H1 (cell line): Measurements from ENCODE around the gene CLEC16A. TPM values are rescaled to one million over a fixed set of nuclear protein-coding genes. Genes with fewer than 3 reads are reported as not detected.

Experiments used
- CTCF ChIA-PET: fragments of 300-600 bp; sonication (Branson Sonifier 250); formaldehyde crosslinking; loops from one replicate; lab custom pipeline; 2021; ENCODE audit not compliant: partially characterized antibody; lab: Charles Lee
- POLR2A ChIA-PET: fragments of 300-600 bp; sonication (Branson Sonifier 250); formaldehyde crosslinking; loops from one replicate; lab custom pipeline; 2021; ENCODE audit warnings: inconsistent platforms; ENCODE audit not compliant: partially characterized antibody; lab: Charles Lee
- DNase-seq, 2 experiments: peaks; one replicate each; pipeline versions ENCODE4 v3.0.0 to v3.0.0-alpha.2; 2010 to 2022; ENCODE audit warnings: low spot score in 2 of 2, low read depth in 1 of 2, mixed read lengths in 1 of 2
- FAIRE-seq: peaks from 2 replicates; lab custom pipeline; 2011; peaks lifted over from hg19 to GRCh38; lab: Jason Lieb, UNC
- H2AFZ ChIP-seq: 2 replicates; pipeline ENCODE4 v1.8.1; 2012; ENCODE audit warnings: low read length, inconsistent platforms
- H2AK5ac ChIP-seq: 2 replicates; pipeline ENCODE4 v1.6.1; 2013; ENCODE audit warnings: low read depth, low read length
- H2BK120ac ChIP-seq: replicated peaks from 2 replicates; pipeline ENCODE3; 2013; ENCODE audit warnings: low read depth, low read length, inconsistent platforms
- H2BK12ac ChIP-seq: 2 replicates; pipeline ENCODE4 v1.6.1; 2013; ENCODE audit warnings: low read depth, low read length
- H2BK15ac ChIP-seq: 2 replicates; pipeline ENCODE4 v1.6.1; 2013; ENCODE audit warnings: low read length
- H2BK20ac ChIP-seq: 2 replicates; pipeline ENCODE4 v1.6.1; 2013; ENCODE audit warnings: low read length
- H2BK5ac ChIP-seq: 2 replicates; pipeline ENCODE4 v1.6.1; 2013; ENCODE audit warnings: low read depth, low read length
- H3K14ac ChIP-seq: 2 replicates; pipeline ENCODE4 v1.6.1; 2013; ENCODE audit warnings: inconsistent platforms; ENCODE audit not compliant: insufficient read length
- H3K18ac ChIP-seq: 2 replicates; pipeline ENCODE4 v1.6.1; 2013; ENCODE audit warnings: low read length; ENCODE audit errors: extremely low read depth
- H3K23ac ChIP-seq: 2 replicates; pipeline ENCODE4 v1.6.1; 2013; ENCODE audit warnings: inconsistent platforms; ENCODE audit not compliant: insufficient read length
- H3K23me2 ChIP-seq: 2 replicates; pipeline ENCODE4 v1.6.1; 2013; ENCODE audit warnings: low read depth, low read length
- H3K27ac ChIP-seq: 2 replicates; pipeline ENCODE4 v1.6.1; 2011; ENCODE audit warnings: low read depth, low read length, inconsistent platforms
- H3K27me3 ChIP-seq, 4 experiments: replicated peaks in 1 of 4; 1 replicate in 1 of 4; 2 replicates in 3 of 4; pipeline versions ENCODE4 v1.6.1 to v1.8.1; 2011 to 2013; ENCODE audit warnings: low read length in 3 of 4, mild to moderate bottlenecking in 3 of 4, inconsistent platforms in 2 of 4, mixed read lengths in 2 of 4, moderate library complexity in 1 of 4; ENCODE audit not compliant: control insufficient read depth in 3 of 4, insufficient read depth in 3 of 4; ENCODE audit errors: extremely low read depth in 1 of 4
- H3K36me3 ChIP-seq, 4 experiments: 2 replicates each; pipeline versions ENCODE4 v1.6.1 to v1.8.1; 2011 to 2013; ENCODE audit warnings: mild to moderate bottlenecking in 4 of 4, low read length in 3 of 4, moderate library complexity in 2 of 4, control low read depth in 1 of 4, inconsistent platforms in 1 of 4; ENCODE audit not compliant: insufficient read depth in 4 of 4, control insufficient read depth in 2 of 4
- H3K4ac ChIP-seq: replicated peaks from 2 replicates; pipeline ENCODE3; 2013; ENCODE audit warnings: low read length, low read depth, mixed read lengths, inconsistent platforms; ENCODE audit not compliant: insufficient read length
- H3K4me1 ChIP-seq, 4 experiments: replicated peaks in 1 of 4; 1 replicate in 1 of 4; 2 replicates in 3 of 4; pipeline versions ENCODE4 v1.6.1 to v1.8.1; 2011 to 2013; ENCODE audit warnings: low read length in 3 of 4, inconsistent platforms in 2 of 4, mixed read lengths in 1 of 4; ENCODE audit not compliant: insufficient read depth in 4 of 4, control insufficient read depth in 3 of 4
- H3K4me2 ChIP-seq, 2 experiments: 2 replicates each; pipeline versions ENCODE4 v1.6.1 to v1.8.1; 2011 to 2013; ENCODE audit warnings: low read depth in 2 of 2, low read length in 2 of 2, control low read depth in 1 of 2, inconsistent platforms in 1 of 2, mild to moderate bottlenecking in 1 of 2; ENCODE audit not compliant: insufficient read depth in 1 of 2
- H3K4me3 ChIP-seq, 4 experiments: fragments of 200-600, 300-600 bp in 1 of 4; sonication (generic), shearing (Covaris generic), sonication (Bioruptor Twin) in 1 of 4; 2 replicates each; pipeline versions ENCODE4 v1.5.1 to v1.8.1; 2011 to 2016; ENCODE audit warnings: low read length in 4 of 4, low read depth in 3 of 4, control low read depth in 2 of 4, inconsistent platforms in 2 of 4, mild to moderate bottlenecking in 2 of 4, mixed read lengths in 1 of 4, moderate library complexity in 1 of 4; ENCODE audit not compliant: insufficient read depth in 2 of 4; ENCODE audit errors: extremely low read depth in 1 of 4
- H3K56ac ChIP-seq: replicated peaks from 2 replicates; pipeline ENCODE3; 2013; ENCODE audit warnings: low read depth, mild to moderate bottlenecking, mixed read lengths, low read length, inconsistent platforms; ENCODE audit not compliant: insufficient read length
- H3K79me1 ChIP-seq: 2 replicates; pipeline ENCODE4 v1.6.1; 2013; ENCODE audit warnings: low read depth, low read length, control low read depth
- H3K79me2 ChIP-seq, 2 experiments: 2 replicates each; pipeline versions ENCODE4 v1.6.1 to v1.8.1; 2012 to 2013; ENCODE audit warnings: low read length in 2 of 2, mild to moderate bottlenecking in 2 of 2, inconsistent platforms in 1 of 2; ENCODE audit not compliant: insufficient read depth in 2 of 2, control insufficient read depth in 1 of 2
- H3K9ac ChIP-seq, 4 experiments: replicated peaks in 1 of 4; 1 replicate in 1 of 4; 2 replicates in 3 of 4; pipeline versions ENCODE4 v1.6.1 to v1.8.1; 2011 to 2013; ENCODE audit warnings: low read depth in 3 of 4, low read length in 3 of 4, control low read depth in 2 of 4, mild to moderate bottlenecking in 2 of 4, moderate library complexity in 2 of 4, inconsistent platforms in 1 of 4; ENCODE audit errors: extremely low read depth in 1 of 4
- H3K9me3 ChIP-seq, 2 experiments: 2 replicates each; pipeline versions ENCODE4 v1.6.1 to v1.8.1; 2012 to 2013; ENCODE audit warnings: mild to moderate bottlenecking in 2 of 2, moderate library complexity in 2 of 2, control low read depth in 1 of 2, inconsistent platforms in 1 of 2, low read depth in 1 of 2, low read length in 1 of 2, mixed read lengths in 1 of 2; ENCODE audit not compliant: insufficient read depth in 2 of 2
- H4K20me1 ChIP-seq, 2 experiments: replicated peaks in 1 of 2; 2 replicates each; pipeline versions ENCODE3 to v1.8.1; 2011 to 2013; ENCODE audit warnings: inconsistent platforms in 2 of 2, low read length in 2 of 2, mild to moderate bottlenecking in 1 of 2; ENCODE audit not compliant: insufficient read depth in 2 of 2, control insufficient read depth in 1 of 2
- H4K5ac ChIP-seq: 2 replicates; pipeline ENCODE4 v1.6.1; 2013; ENCODE audit warnings: low read length, low read depth, mixed read lengths, inconsistent platforms; ENCODE audit not compliant: insufficient read length
- H4K8ac ChIP-seq: 2 replicates; pipeline ENCODE4 v1.8.0; 2013; ENCODE audit warnings: mild to moderate bottlenecking, moderate library complexity, low read length, inconsistent platforms; ENCODE audit not compliant: insufficient read depth; ENCODE audit errors: extremely low read depth
- H4K91ac ChIP-seq: replicated peaks from 2 replicates; pipeline ENCODE3; 2013; ENCODE audit warnings: low read length, mixed read lengths, inconsistent platforms; ENCODE audit not compliant: insufficient read length
- BCL11A ChIP-seq, 2 experiments: IDR thresholded peaks; one replicate each; pipeline ENCODE4 v1.6.1; 2011; ENCODE audit warnings: low read depth in 2 of 2, low read length in 2 of 2, mild to moderate bottlenecking in 2 of 2
- CBX8 ChIP-seq: fragments of 300-800, 300-1000 bp; sonication (generic); IDR thresholded peaks from 2 replicates; pipeline ENCODE4 v1.7.1; 2016; ENCODE audit warnings: low read depth, low read length, borderline replicate concordance
- CEBPB ChIP-seq: IDR thresholded peaks from 2 replicates; pipeline ENCODE4 v1.6.1; 2012; ENCODE audit warnings: low read depth, low read length
- MAFK ChIP-seq: IDR thresholded peaks from 2 replicates; pipeline ENCODE4 v1.6.1; 2012; ENCODE audit warnings: low read depth, mild to moderate bottlenecking, improper control_type of control experiment, low read length
- MAX ChIP-seq: IDR thresholded peaks from 2 replicates; pipeline ENCODE4 v1.6.1; 2012; ENCODE audit warnings: inconsistent platforms
- POLR2A ChIP-seq, 2 experiments: IDR thresholded peaks; 1 replicate in 1 of 2; 2 replicates in 1 of 2; pipeline ENCODE4 v1.6.1; 2011; ENCODE audit warnings: low read depth in 2 of 2, low read length in 2 of 2, mild to moderate bottlenecking in 2 of 2; ENCODE audit errors: control extremely low read depth in 1 of 2
- RFX5 ChIP-seq: IDR thresholded peaks from 2 replicates; pipeline ENCODE4 v1.6.1; 2011; ENCODE audit warnings: low read depth, low read length, improper control_type of control experiment, borderline replicate concordance
- TEAD4 ChIP-seq: IDR thresholded peaks from 2 replicates; pipeline ENCODE4 v1.6.1; 2012; ENCODE audit warnings: low read depth, low read length, inconsistent platforms, mixed read lengths
- whole genome bisulfite sequencing, 2 experiments: shearing (Covaris generic) in 1 of 2; methylation state at CpG; one replicate each; pipeline versions ENCODE4 v1.1.6 to v1.1.7; 2013 to 2015; ENCODE audit warnings: low lambda C conversion rate in 2 of 2, mixed read lengths in 2 of 2, inconsistent platforms in 1 of 2, low coverage in 1 of 2, missing lambda C conversion rate in 1 of 2; ENCODE audit not compliant: insufficient replicate concordance in 2 of 2, insufficient coverage in 1 of 2, insufficient read length in 1 of 2; ENCODE audit errors: extremely low coverage in 1 of 2, missing lambda C conversion rate in 1 of 2; 5-methylcytosine and 5-hydroxymethylcytosine counted together
- polyA plus RNA-seq, 7 experiments: library from polyadenylated mRNA; depleted of rRNA in 3 of 7; stranded (reverse) in 5 of 7; unstranded in 2 of 7; fragments of >200 nt in 5 of 7; fragments of 200-250 nt in 2 of 7; gene quantifications; 1 replicate in 5 of 7; 2 replicates in 1 of 7; 4 replicates in 1 of 7; pipeline versions ENCODE4 v1.2.1 to v1.2.3, GENCODE V29; 2011 to 2013; ENCODE audit warnings: missing spikeins in 2 of 7, mixed read lengths in 2 of 7
- total RNA-seq: library from RNA; stranded (reverse); fragmentation: NEBNext Ultra II Directional; extraction: Animal tissue kit (Norgen Biotek cat#: 25700); gene quantifications from 2 replicates; pipeline ENCODE4 v1.2.1, GENCODE V29; 2021

CLEC16A gene
- total and polyA plus RNA-seq, 2 of the 8 experiments (the other 6 are each of a cell fraction or from before 2014, with no cell fraction given), result 7.6 to 19.3 TPM

GRCh38 chr16:11128211-11129141 lies 184.1 kb downstream of the CLEC16A start:
- Histone ChIP-seq H2BK120ac (no peak overlapping the region), H2AK5ac (no peak overlapping the region), H3K9ac (no peak overlapping the region), H3K27me3 (no peaks in the 10 kb centered on the region), H3K4me3 (no peak overlapping the region), H2BK12ac (no peak overlapping the region), H4K5ac (no peak overlapping the region), H4K20me1 (peaks cover 0 to 2% of the 10 kb centered on the region in 2 experiments), H3K18ac (no peak overlapping the region), H3K27ac (no peak overlapping the region), H3K23me2 (no peaks in the 10 kb centered on the region), H3K4ac (no peak overlapping the region), H2AFZ (no peak overlapping the region), H3K23ac (no peak overlapping the region), H3K9me3 (no peaks in the 10 kb centered on the region), H3K14ac (no peak overlapping the region), H3K4me1 (no peaks in the 10 kb centered on the region), H2BK5ac (no peak overlapping the region), H3K79me2 (no peaks in the 10 kb centered on the region), H3K4me2 (no peak overlapping the region), H3K56ac (no peak overlapping the region), H2BK20ac (no peak overlapping the region), H4K91ac (no peak overlapping the region), H2BK15ac (no peak overlapping the region), H3K79me1 (no peaks in the 10 kb centered on the region), H4K8ac (no peak overlapping the region), H3K36me3 (peaks cover 0 to 3% (median 1%) of the 10 kb centered on the region in 4 experiments; a peak in 1 of 8 replicates)
- WGBS, 2 experiments, result 87% methylated on average over 9 of the region's 9 CpGs; no CpG with 5 or more reads in 1 of the 2 experiments
- ChIA-PET CTCF (interaction anchor here (0.7 to 2.1 kb wide), 5 partner anchors 11 to 209 kb away, joined by 3 to 6 read pairs (median 3); no protein-coding TSS in a partner anchor), POLR2A (interaction anchor here (0.7 kb wide), 1 partner anchor 16 kb away, joined by 3 read pairs; no protein-coding TSS in a partner anchor)
- no peak for TF ChIP-seq CBX8
- no peak for TF ChIP-seq BCL11A (IDR thresholded peaks at IDR 0.05; ENCODE audit: low read depth in 2 of 2, low read length in 2 of 2)
- TF ChIP-seq RFX5, result no peak
- TF ChIP-seq MAFK, result no peak
- no peak for TF ChIP-seq TEAD4
- TF ChIP-seq POLR2A (IDR thresholded peaks at IDR 0.05; ENCODE audit: control extremely low read depth in 1 of 2, low read depth in 2 of 2, low read length in 2 of 2), result no peak
- peak; percentile 4; the same call in 1 of the 2 replicates for TF ChIP-seq CEBPB
- no peak for TF ChIP-seq MAX
- no peak for FAIRE-seq
- no peak for DNase-seq
